DMS79 treated with DMSO at 0.1 percent for 48 hours (cell line): ENCODE data around the gene MAST4.

Experiments
- DNase-seq: peaks from one replicate; lab custom pipeline; 2025; lab: John Stamatoyannopoulos, UW

Gene MAST4

GRCh38 chr5:67188274-67189078 lies 592.3 kb downstream of the MAST4 start:
- no peak for DNase-seq

- DNase-seq, result no peak
These were observed 592.8 kb downstream of the MAST4 start for GRCh38 chr5:67189079-67189354.

GRCh38 chr5:67189931-67190330 lies 593.7 kb downstream of the MAST4 start:
- DNase-seq, result no peak

GRCh38 chr5:67190410-67190809 lies 594.2 kb downstream of the MAST4 start:
- no peak for DNase-seq

- no peak for DNase-seq
These were observed 594.7 kb downstream of the MAST4 start for GRCh38 chr5:67190861-67191260.

GRCh38 chr5:67192719-67193438 lies 596.7 kb downstream of the MAST4 start:
- DNase-seq, result no peak

GRCh38 chr5:67193439-67193807 lies 597.2 kb downstream of the MAST4 start:
- no peak for DNase-seq

- no peak for DNase-seq
These were observed 598.0 kb downstream of the MAST4 start for GRCh38 chr5:67194166-67194565.

GRCh38 chr5:67195406-67196275 lies 599.4 kb downstream of the MAST4 start:
- no peak for DNase-seq

- no peak for DNase-seq
These were observed 600.4 kb downstream of the MAST4 start, which contains the start of gene CD180 for GRCh38 chr5:67196537-67197059. Gene CD180 (minus strand): TSS chr5:67196799. CDS start chr5:67196641, 158 bp downstream.

- no peak for DNase-seq
These were observed 601.3 kb downstream of the MAST4 start for GRCh38 chr5:67197536-67197935.

- no peak for DNase-seq
These were observed 602.7 kb downstream of the MAST4 start for GRCh38 chr5:67198917-67199316.

- DNase-seq, result no peak
These were observed 603.7 kb downstream of the MAST4 start for GRCh38 chr5:67199859-67200258.

GRCh38 chr5:67200809-67201562 lies 604.8 kb downstream of the MAST4 start:
- no peak for DNase-seq

GRCh38 chr5:67201897-67202549 lies 605.8 kb downstream of the MAST4 start:
- no peak for DNase-seq

- no peak for DNase-seq
These were observed 606.6 kb downstream of the MAST4 start for GRCh38 chr5:67202828-67203227.

GRCh38 chr5:67203701-67204074 lies 607.5 kb downstream of the MAST4 start:
- DNase-seq, result no peak

GRCh38 chr5:67204821-67205220 lies 608.6 kb downstream of the MAST4 start:
- no peak for DNase-seq

GRCh38 chr5:67205981-67206380 lies 609.8 kb downstream of the MAST4 start:
- DNase-seq, result no peak

GRCh38 chr5:67206461-67206860 lies 610.3 kb downstream of the MAST4 start:
- no peak for DNase-seq

GRCh38 chr5:67206929-67207328 lies 610.7 kb downstream of the MAST4 start:
- no peak for DNase-seq
